Measurements from ENCODE around the gene RALGAPA1.
"Not testable (repeated sequence)": the region's sequence is repeated elsewhere in the genome, so short reads cannot be mapped to it uniquely, and the experiment has no call there.

Gene RALGAPA1

DNA sequence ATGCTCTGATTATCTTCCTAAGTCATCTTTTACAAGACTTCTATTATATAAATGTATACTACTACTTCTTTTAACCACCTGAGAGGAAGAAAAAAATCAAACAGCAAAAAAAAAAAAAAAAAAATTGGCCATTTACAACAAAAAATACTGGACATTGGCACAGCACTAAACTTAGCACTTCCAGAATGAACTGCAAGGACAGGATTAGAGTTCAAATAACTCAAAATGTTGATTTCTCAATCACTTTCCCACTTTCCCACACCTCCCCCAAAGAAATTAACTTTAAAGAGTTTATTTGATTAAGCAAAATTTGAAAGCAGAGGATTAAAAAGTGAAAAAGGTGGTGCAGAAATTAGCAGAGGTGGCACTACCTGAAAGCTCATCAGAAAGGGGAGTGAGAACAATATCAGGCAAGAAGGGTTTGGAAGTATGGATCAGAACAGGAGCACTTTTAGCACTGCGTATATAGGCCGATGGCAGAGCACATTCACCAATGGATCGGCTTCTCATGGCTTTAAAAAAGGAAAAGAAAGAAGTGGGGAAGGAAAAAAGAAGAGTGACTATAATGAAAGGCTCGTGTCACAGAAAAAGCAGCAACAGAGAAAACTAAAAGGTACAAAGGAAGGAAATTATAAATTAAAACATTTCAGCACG, 109.2 kb downstream of the RALGAPA1 start:
- DNase-seq (ENCODE audit: low read depth): no peak

DNA sequence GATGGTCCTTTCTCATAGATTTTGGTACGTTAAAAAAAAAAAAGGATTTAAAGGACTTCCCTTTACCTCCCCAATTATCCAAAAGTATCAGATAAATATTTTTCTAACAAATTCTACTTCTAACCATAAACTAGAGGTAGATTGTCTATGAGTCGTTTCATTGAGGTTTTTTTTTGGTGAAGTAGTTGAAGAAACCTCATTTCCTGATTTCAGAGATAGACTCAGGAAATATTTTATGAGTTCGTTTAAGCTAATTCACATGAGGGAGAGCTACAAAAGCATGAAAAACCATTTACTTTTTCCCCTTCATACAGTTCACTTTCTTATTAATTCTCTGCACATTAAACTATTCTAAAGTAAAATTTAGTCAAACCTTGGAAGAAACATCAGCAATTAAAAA, 112.5 kb downstream of the RALGAPA1 start:
- DNase-seq (ENCODE audit: low read depth): no peak

DNA sequence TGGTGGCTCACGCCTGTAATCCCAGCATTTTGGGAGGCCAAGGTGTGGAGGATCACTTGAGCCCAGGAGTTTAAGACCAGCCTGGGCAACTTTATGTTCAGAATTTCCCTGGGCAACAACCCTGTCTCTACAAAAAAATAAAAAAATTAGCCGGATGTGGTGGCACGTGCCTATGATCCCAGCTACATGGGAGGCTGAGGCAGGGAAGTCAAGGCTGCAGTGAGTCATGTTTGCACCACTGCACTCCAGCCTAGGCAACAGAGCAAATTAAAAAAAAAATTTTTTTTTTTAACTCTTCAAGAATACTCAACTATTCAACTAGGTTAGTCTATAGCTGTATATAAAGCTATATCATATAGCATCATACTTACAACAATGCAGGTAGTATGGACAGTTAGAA, 113.0 kb downstream of the RALGAPA1 start:
- DNase-seq (ENCODE audit: low read depth): no peak

DNA sequence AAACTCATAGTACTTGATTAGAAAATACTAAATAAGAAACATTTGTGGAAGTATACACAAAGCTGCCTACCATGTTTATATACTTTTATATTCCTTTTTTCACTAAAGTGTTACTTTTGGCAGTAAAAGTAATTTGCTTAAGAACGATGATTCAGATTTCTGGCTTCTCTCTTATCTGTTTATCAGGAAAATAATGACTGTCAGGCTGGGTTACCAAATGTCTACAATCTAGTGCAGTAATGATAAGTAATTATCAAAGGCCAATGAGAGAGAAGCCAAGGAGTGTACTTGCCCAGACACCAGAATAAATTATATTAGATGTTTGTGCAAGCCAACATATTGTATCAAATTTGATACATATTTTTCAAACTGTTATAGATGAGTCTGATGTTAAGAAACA, 113.4 kb downstream of the RALGAPA1 start:
- DNase-seq (ENCODE audit: low read depth): no peak

DNA sequence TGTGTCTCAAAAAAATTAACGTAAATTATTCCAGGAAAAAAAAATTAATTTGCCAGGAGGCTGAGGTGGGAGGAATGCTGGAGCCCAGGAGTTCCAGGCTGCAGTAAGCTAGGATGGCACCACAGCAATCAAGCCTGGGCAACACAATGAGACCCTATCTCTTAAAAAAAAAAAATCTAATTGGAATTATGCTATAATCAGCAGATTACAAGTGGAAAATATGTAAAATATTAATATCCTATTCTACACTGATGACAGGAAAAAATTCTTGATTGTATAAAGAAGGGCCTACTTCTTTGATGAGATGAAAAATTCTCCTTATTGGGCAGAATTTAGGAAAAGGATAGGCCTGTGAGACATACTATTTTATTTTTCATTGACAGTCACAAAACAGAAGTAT, 114.0 kb downstream of the RALGAPA1 start:
- no peak for DNase-seq (ENCODE audit: low read depth)

DNA sequence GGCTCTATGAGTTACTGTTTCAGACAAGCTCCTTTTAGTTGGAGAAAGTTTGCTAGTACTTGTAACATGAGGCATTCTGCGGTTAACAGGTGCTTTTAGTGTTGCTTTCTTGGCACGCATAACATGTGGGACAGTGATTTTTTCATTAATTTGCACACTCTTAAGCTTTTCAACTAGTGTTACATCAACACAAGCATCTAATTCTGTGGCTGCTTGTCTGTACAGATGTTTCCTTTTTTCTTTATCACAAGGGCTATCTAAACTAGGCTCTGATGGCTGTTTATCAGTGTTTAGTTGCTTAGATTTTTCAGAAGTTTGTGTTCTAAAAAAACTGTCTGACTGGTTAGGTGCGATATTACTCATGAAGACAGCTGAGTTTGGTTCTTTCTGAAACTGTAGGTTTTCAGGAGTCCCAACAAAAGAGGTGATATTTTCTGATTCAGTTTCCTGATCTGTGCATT, 120.1 kb downstream of the RALGAPA1 start:
- no peak for DNase-seq (ENCODE audit: low read depth)

DNA sequence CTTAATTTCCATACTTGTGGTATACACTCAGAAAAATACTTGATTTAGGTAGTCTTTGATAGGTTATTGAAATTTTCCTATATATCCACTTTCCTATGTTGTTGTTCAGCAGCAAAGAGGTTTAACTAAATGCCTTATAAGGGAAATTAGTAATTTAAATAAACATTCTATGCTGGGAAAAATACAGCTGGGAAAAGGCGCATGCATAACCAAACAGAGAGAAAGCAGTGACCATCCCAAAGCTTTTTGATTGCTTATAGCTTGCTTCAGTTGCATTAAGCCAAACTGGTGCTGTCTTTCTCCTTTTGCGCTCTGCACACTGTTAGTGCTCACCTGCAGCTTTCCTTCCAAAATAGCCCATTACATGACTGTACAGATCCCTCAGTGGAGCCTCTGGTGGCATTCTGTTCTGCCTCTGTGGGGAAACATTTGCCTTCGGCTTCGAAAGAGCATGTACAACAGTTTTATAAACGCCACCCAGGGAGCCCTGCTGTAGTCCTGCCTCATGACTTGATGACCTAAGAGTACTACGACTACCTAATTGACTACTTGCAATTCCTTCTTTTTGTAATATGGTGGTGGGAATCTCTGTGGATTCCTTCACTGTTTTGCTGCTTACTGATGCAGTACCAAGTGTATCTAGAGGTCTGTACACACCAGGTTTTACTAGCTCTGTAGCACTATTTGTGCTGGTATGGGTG, 120.8 kb downstream of the RALGAPA1 start:
- DNase-seq (ENCODE audit: low read depth): no peak

DNA sequence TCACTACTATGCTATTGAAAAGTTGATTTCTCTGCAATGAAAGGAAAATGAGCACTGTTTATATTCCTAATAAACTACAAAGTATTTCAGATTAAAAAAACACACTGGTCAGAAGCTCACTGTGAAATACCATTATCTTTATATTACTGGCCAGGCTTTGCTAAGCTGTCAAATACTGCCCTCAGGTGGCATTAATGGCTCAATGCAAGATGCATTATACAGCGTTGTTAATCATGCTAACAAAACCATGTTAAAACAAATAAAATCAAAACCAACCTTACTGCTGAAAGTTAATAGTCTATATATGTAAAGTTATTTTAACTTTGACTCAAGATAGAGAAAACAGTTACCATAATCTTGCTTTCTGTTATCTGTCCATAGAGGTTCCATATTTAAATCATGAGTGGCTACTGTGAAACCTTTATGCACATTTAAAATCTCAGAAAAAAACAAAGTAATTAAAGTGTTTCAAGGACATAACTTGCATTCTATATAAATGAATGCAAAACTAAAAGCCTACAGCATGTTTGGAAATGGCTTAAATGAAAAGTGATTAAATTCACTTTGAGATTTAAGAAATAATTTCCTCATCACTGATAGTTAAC, 121.7 kb downstream of the RALGAPA1 start:
- DNase-seq (ENCODE audit: low read depth): peak; percentile 2

DNA sequence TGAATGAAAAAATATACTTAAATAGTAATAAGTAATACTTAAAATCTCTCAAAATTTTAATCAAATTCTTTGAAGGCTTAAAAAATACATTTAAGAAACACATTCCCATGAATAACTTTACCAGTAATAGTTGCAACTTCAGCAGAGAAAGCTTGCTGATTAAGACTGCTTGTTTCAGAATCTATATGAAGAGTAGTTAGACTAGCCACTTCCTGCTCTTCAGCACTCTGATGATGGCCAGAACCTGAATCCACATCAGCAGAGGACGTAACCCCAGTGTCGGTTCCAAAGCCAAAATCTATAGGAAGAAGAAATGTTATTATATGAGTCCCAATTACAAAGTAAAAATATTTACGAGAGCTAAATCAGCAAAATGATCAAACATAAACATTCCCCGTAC, 125.4 kb downstream of the RALGAPA1 start:
- not testable (repeated sequence) for DNase-seq (ENCODE audit: low read depth)

DNA sequence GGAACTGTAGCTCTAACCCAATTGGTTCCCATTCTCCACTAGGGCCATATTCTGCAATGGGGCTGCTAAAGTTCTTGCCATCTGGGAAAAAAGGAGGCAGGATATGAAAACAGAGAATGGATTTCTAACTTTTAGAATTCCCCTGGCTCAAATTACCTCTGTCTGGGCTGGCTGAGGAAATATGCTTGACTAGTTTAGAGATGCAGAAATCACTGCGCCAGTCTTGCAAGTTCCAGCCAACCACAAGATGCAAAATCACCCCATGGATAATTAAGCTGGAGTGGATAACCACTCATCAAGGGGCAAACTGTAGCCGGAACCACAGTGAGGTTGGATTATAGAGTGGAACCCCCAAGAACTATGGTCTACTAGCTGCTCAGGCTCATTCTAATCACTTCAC, 126.3 kb downstream of the RALGAPA1 start:
- no peak for DNase-seq (ENCODE audit: low read depth)

DNA sequence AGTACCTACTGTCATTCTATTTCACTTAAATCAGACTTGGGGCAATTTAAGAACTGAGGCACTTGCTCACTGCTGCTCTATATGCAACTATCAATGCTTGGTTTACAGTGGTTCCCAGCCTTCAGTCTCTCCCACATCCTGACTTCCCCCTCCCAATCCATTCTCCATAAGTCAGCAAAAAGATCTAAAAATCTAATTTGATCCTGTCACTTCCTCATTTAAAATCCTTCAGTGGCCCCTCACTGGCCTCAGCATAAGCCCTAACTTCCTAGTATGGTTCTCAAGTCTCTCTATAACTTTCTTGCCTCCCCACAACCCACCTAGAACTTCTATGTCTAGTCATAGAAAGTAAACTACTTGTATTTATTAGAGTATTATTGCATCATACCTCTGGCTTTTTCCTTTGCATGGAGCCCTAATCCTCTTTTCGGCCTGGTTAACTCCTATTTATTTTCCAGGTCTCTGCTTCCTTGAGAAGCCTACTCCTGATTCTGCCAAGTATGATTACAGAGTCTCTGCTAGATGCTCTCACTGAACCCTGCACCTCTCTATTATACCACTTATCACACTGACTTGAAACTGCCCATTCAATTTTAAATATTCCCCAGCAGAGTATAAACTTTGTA, 130.6 kb downstream of the RALGAPA1 start:
- DNase-seq (ENCODE audit: low read depth): no peak

DNA sequence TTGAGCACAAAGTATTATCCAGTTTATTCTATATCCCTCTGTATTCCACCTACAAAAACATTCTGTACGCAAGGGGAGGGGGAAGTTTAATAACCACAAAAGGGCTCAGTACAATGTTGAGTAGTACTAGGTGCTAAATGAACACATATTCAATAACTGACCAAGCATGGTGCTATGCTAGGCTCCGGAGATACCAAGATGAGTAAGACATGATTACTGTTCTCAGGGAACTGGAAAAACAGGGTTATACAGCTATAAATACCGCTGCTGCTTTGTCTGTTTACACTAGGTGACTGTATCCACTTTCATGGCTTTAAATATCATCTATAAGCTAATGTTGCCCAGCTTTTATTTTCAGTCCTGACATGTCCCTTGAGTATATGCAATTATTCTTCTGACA, 139.3 kb downstream of the RALGAPA1 start:
- DNase-seq (ENCODE audit: low read depth): no peak

DNA sequence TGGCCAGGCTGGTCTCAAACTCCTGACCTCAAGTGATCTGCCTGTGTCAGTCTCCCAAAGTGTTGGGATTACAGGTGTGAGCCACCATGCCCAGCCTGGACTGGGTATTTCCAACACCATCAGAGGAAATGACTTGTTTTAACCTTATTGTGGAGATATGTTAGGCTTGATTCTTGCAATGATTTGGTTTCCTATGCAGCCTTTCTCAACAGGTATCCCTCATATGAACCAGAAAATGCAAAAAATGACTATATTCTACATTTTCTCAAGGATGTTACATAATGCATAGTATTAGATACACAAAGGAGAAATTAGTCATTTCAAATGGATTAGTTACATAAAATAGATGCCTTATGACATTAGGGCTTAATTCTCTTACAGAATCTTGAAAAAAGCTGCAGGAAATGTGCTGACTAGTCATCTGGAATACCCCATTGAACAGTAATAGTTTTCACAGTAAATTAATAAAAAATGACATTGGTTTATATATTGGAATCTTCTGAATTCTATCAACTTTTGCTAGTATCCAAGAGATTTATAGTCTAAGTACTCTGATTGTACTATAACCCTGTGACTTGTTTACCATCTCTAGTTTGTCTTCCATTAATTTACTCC, 142.6 kb downstream of the RALGAPA1 start:
- no peak for DNase-seq (ENCODE audit: low read depth)

DNA sequence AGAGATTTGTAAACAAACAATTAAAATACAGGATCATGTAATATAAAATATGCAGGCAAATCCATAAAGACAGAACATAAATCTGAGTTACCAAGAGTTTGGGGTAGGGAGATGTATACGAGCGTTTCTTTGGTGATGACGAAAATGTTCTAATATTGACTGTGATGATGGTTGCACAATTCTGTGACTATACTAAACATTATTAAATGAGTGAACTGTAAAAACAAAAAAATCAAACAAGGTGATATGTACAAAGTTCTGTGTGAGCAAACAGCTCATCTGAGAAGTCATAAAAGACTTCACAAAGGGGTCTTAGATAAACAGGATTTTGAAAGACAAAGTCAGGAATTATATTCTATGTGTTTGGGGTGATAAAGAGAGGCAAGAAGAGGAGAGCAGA, 147.2 kb downstream of the RALGAPA1 start:
- DNase-seq (ENCODE audit: low read depth): no peak

DNA sequence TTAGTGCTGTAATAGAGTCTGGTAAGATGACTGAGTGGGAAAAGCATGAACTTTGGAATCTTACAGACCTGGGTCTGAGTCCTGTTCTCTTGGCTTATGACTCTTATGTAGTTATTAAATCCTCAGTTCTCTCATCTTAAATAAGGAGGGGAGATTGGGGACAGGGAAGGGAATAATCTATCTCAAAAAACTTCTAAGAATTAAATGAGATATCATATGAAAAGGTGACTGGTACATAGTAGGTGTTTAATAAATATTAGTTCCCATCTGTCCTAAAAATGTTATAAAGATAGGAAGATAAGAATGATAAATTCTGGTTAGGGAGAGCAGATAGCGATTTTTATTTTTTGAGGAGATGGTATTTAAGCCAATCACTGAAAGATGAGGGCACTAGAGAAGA, 156.1 kb downstream of the RALGAPA1 start:
- no peak for DNase-seq (ENCODE audit: low read depth)

DNA sequence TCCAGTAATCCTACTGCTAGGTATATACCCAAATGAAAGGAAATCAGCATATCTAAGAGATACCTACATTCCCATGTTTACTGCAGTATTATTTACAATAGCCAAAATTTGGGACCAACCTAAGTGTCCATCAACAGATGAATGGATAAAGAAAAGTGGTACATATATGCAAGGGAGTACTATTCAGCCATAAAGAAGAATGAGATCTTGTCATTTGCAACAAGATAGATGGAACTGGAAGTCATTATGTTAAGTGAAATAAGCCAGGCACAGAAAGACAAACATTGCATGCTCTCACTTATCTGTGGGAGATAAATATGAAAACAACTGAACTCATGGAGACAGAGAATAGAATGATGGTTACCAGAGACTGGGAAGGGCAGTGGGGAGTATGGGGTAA, 165.6 kb downstream of the RALGAPA1 start:
- DNase-seq (ENCODE audit: low read depth): no peak

DNA sequence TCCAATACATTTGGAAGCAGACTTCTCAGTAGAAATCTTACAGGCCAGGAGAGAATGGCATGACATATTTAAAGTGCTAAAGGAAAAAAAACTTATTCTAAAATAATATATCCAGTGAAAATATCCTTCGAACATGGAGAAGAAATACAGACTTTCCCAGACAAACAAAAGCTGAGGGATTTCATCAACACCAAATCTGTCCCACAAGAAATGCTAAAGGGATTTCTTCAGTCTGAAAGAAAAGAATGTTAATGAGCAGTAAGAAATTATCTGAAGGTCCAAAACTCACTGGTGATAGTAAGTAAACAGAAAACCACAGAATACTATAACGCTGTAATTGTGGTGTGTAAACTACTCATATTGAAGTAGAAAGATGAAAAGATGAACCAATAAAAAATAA, 171.2 kb downstream of the RALGAPA1 start:
- DNase-seq (ENCODE audit: low read depth): no peak

DNA sequence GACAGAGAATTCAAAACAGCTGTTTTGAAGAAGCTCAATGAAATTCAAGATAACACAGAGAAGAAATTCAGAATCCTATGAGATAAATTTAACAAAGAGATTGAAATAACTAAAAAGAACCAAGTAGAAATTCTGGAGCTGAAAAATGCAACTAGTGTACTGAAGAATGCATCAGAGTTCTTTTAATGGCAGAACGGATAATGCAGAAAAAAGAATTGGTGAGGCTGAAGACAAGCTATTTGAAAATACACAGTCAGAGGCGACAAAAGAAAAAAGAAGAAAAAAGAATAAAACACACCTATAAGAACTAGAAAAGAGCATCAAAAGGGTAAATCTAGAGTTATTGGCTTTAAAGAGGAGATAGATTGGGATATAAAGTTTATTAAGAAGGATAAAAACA, 171.8 kb downstream of the RALGAPA1 start:
- no peak for DNase-seq (ENCODE audit: low read depth)

DNA sequence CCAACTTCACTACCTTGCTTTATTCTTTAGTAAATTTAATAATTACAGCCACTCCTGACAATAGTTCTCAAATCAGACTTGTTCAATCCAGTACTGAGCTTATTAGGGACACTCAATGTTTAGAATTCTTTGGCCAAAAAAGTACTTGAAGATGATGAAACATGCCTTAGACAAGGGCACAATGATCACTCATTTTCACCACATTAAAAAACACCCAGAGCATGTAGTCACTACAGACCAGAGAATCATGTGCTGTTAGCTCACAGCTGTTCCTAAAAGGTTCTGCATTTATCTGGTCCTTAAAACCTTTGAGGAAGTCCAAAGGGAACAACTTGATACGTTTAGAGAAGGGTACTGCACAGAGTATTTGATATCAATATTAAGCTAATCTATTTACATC, 176.4 kb downstream of the RALGAPA1 start:
- no peak for DNase-seq (ENCODE audit: low read depth)

DNA sequence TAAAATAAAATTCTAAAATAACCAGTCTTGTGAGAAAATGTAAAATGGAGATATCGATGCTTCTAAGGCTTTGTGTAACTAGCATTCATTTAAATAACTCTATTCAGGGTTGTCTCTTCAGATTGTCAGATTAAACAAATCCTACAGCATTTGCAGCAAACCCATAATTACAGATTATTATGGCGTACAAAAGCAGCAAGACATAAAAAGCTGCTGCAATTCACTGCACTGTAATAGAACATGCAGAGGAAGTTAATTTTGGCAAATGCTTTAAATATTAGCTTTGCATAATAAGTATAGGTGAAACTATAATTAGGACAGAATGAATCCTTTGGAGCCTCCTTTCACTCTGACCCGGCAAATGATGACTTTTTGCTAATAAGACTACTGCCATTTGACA, 176.8 kb downstream of the RALGAPA1 start:
- DNase-seq (ENCODE audit: low read depth): no peak

DNA sequence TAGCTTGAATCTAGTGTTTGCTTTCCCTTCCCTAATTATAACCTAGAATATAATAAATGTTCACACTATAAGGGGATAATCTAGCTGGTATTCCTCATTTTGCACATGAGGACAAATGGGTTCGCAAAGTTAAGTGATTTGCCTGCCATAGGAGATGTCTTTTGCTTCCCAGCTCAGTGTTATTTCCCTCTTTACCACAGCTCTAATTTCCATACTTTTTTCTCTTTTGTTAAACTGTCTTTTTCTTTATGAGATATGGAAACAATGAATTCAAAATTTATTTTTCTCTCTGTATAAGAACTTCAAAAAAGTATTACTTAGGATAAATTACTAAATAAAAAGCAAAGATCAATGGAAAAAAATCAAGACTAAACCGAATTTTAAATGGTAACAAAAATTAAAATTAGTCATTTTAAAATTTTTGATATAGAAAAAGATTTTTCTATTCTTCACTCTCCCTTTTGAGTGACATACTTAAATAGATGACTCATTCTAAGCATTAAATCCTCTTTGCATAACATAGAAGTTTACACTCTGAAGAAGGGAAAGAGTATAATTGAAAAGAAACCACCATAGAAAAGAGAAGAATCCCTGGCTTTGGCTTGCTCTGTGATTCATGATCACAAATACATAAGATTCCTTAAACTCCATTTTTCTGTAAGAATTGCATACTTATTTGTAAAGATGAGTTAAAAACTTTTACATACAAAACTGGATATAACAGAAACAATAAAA, 177.9 kb downstream of the RALGAPA1 start:
- DNase-seq (ENCODE audit: low read depth): no peak

DNA sequence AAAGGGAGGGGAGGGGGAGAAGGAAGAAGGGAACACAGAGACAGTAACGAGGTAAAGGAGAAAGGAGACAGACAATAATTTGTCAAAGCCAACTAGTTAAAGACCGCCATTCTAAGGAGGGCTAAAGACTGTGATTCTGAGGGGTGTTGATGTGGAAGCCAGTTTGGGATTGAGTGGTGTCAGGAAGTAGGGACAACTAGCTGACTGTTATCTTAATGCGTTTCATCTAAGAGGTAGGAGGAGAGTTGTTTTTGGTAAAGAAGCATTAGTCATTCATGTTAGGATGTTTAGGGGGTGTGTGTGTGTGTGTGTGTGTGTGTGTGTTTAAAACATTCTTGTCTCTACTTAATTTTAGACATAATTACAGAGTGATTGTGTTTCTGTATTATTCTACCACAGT, 180.1 kb downstream of the RALGAPA1 start:
- no peak for DNase-seq (ENCODE audit: low read depth)

Data from T follicular helper cell (primary cell).